ENCODE measurements around the gene KLHDC8A.
"Not testable (repeated sequence)": the region's sequence is repeated elsewhere in the genome, so short reads cannot be mapped to it uniquely, and the experiment has no call there.

KLHDC8A gene

DNA sequence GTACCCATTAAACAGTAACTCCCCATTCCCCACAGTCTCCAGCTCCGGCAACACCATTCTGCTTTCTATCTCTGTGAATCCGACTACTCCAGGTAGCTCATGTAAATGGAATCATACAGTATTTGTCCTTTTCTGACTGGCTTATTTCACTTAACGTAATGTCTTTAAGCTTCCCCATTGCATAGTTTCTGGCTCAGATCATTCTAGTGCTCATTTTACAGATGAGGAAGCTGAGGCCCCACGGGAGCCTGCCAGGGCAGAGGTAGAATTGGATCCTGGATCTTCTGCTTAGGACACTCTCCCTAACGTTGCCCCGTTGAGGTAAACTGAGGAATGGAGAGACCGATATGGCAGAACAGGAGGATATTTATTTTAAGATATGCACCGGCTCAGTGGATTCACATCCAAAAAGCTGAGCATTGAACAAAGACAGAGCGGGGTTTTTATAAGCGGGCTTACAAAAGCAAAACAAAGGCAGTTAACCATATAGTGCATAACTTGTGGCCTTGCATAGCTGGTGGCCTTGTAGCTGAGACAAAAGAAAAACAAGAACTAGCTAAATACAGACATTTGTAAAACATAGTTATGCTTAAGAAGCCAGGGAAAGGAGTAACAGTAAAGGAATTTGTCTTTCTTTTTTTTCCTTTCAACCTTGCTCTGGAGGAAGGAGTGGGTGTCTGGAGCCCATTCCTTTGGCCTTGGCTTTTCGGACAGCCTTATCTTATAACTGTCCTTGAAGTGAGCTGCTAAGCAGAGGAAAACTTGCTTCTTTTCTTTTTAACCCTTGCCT lies 15.3 kb upstream of the KLHDC8A start:
- DNase-seq (ENCODE audit: low read depth in 3 of 3, low spot score in 1 of 3) = no peak

DNA sequence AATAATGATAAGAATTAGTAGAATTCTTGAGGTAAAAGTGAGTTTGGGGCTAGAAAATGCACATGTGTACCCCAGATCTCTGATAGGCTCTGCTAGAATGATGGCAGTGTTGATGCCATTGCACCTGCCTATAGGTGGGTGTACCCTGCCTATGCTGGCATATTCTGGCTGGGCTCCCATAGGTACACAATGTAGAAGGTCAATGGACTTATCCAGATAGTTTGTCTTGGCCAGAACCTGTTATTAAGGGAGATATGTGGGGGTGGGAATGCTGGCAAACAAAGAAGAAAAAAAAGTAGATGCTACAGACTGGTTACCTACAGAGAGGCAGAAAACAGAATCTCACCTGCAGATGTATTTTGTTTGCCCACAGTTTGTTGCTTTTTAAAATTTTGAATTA lies 14.1 kb upstream of the KLHDC8A start:
- no peak for DNase-seq (ENCODE audit: low read depth in 3 of 3, low spot score in 1 of 3)

DNA sequence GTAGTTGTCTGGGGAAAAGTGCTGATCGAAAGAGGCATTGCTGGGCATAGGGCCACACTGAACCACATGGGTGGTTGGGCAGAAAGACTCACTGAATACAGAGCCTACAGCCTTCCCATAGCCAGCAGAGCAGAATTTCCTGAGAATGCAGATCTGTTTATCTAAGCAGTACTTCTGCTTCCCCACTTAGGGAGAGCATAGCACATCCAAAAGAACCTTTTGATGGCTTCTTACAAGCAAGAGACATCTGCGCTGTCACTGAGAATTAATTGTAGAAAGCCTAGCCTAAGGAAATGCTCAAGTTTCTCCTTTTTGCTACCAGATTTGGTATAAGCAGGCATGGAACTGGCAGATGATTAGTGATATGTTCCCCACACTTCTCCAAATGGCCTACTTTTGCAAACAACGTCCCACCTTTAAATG lies 13.0 kb upstream of the KLHDC8A start:
- DNase-seq (ENCODE audit: low read depth in 3 of 3, low spot score in 1 of 3) = no peak

DNA sequence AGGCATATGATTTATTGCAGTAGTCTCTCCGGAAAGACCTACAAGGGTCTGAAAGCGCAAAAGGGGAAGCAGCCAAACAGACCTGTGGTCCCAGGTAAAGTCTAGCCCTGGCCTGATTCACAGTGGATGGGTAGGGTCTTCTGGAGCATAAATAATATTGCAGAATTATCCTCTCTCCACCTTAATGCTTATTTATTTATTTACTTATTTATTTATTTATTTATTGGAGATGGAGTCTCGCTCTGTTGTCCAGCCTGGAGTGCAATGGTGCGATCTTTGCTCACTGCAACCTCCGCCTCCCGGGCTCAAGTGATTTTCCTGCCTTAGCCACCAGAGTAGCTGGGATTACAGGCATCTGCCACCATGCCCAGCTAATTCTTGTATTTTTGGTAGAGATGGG lies 11.8 kb upstream of the KLHDC8A start:
- no peak for DNase-seq (ENCODE audit: low read depth in 3 of 3, low spot score in 1 of 3)

DNA sequence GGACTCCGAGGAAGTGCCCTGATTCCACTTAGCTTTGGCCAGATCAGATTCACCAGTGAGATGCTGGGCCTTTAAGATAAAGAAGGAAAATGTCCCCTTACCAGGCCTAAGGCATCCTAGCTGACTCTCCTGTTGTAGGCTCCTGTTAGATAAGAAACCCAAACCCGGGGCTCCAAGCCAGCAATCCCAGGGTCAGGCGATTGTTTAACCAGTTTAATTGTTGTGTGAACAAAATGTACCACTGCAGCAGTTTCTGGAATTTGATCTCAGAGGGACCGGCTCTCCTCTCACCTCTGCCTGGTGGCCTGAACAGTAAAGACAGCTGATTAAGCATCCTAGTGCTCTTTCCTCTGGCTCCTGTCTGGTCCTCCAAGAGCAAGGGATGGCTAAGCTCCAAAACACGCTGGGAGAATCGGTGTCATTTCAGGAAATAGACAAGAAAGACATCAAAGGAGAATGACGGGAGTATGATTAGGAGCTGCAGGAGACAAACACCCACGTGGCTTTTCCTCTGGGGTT lies 9.3 kb upstream of the KLHDC8A start:
- DNase-seq (ENCODE audit: low read depth in 3 of 3, low spot score in 1 of 3) = no peak

DNA sequence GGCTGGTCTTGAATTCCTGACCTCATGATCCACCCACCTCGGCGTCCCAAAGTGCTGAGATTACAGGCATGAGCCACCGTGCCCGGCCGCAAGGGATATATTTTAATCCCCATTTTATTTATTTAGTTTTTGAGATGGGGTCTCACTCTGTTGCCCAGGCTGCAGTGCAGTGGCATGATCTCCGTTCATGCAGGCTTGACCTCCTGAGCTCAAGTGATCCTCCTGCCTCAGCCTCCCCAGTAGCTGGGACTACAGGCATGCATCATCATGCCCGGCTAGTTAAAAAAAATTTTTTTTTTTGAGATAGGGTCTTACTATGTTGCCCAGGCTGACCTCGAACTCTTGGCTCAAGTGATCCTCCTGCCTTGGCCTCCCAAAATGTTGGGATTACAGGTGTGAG lies 8.4 kb upstream of the KLHDC8A start:
- not testable (repeated sequence) for DNase-seq (ENCODE audit: low read depth in 3 of 3, low spot score in 1 of 3)

DNA sequence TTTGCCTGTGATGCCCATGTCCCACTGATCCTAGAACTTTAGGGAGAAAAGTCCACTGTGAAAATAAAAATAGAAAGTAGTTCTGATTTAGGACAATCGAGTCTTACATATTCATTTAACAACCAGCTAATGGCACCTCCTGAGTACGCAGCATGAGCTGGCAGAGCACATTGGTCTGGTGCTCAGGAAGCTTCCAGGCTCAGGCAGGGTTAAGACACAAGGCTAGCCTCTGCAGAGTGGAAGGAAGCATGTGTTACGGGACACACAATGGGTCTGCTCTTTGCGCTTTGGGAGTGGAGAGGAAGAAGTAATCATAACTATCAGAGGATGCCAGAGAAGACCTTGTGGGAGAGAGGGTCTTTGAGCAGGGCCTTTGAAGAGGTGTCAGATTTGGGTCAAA lies 4.2 kb upstream of the KLHDC8A start:
- DNase-seq (ENCODE audit: low read depth in 3 of 3, low spot score in 1 of 3) = no peak

DNA sequence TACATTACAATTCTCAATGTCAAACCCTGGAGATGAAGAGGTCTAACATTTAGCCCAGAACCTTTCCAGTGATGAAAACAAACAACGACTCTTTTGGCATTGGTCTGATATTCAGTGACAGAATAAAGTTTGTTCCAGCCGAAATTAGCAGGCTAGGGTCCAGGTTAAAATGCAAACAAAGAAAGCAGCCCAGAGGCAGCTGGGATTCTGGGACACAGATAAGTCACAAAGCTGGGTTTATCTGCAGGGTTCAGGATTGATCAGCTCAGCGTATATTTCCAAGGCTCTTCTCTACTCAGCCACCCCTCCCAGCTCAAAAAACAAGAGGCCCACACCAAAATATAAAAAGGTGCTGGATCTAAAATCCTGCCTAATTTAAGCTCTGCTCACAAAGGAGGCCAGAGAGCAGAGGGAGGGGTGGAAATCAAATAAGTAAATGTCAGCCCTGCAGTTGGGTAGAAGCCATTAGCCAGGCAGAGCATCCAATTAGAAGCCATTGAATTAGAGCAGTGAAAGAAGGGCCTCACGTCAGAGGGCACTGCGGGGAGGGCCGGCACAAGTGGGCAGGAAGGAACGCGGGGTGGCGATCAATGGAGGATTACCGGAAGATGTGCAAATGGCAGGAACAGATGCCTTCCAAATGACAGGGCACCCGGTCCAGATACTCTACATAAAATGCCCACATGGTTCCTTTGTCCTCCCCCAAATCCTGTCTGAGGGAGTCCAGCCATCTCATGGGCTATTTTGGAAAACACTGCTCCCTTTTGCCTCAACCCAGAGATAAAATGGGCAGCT lies 3.2 kb upstream of the KLHDC8A start:
- no peak for DNase-seq (ENCODE audit: low read depth in 3 of 3, low spot score in 1 of 3)

DNA sequence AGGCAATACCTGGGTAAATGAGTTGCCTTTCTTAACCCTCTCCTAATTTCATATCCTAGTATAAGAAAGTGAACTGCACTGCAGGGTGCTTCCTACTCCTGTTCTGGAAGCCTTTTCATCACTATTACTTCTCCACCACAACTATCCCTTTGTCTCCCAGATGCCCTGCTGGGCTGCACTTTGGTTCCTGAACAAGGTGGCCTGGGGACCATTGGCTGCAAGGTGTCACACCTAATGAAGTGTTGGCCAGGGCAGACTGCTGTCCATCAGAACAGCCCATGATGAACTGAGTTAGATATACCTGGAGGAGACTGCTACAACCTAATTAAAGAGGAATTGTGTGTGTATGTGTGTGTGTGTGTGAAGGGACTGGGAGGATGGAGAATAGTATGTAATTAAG lies 1.9 kb upstream of the KLHDC8A start:
- no peak for DNase-seq (ENCODE audit: low read depth in 3 of 3, low spot score in 1 of 3)

DNA sequence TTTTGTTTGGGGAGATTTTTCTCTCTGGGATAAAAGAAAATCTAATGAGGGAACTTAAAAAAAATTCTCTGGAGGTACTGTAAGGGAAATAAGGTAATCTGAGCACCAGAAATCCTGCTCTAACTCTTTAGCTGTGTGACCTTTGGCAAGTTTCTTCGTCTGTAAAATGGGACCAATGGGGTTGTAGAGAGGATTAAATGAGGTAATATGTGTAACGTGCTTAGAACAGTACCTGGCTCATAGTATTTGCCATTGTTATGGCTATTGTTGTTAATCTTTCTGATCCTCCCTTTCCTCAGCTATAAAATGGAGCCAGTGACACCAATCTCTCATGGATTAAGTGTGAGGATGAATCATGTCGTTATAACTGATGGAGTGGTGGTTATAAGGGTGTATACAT lies 845 bp upstream of the KLHDC8A start:
- DNase-seq (ENCODE audit: low read depth in 3 of 3, low spot score in 1 of 3) = no peak

DNA sequence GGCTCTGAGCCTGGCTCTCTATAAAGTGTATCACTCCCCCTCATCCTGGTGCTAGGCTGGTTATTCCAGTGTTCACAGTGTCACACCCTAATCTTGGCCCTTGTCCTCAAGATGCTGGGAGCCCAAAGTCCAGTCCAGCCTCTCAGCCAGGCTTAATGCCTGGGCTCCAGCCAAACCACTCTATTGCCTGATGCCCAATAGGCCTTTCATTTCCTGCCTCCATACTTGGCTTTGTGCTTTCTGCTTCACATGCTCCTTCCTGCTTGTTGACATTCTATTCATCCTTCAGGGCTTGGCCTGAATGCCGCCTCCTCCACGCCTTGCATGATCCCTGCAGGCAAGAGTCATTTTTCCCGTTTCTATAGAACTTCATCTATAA lies 1.7 kb downstream of the KLHDC8A start:
- no peak for DNase-seq (ENCODE audit: low read depth in 3 of 3, low spot score in 1 of 3)

DNA sequence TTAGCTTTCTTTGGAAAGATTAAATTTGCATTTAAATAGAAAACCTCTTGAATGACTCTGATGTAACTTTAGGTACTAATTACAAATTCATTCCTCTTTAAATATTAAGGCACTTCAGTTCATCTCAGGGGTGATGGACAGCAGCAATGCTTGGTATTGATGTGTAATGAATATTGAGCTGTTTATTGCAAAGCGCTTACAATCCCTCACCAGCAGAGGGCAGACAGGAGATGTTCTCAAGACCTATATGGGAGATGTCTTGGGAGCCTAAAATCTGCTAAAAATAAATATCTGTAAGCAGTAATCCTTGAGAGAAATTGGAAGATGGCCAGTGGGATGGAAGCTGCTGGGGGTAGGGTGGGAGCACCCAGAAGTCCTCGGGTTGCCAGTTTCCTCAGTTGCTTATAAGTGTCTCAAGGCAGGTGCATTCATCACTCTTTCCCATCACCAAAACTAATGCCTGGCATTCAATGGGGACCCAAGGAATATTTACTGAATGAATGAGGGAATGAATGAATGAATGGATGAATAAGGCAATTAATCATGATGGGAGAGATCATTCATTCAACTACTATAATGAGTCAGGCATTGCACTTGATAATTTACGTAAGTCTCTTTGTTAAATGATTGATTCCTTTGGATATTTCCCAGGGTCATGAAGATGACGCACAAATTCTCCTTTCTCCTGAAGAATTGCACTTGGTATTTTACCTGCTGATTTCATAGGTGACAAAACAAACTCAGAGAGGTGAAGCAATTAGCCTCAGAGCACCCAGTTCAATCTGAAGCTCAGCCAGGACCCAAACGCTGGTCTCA lies 2.3 kb downstream of the KLHDC8A start:
- peak in 2 of 3 donors; percentile 15 to 16 for DNase-seq (ENCODE audit: low read depth in 3 of 3, low spot score in 1 of 3)

DNA sequence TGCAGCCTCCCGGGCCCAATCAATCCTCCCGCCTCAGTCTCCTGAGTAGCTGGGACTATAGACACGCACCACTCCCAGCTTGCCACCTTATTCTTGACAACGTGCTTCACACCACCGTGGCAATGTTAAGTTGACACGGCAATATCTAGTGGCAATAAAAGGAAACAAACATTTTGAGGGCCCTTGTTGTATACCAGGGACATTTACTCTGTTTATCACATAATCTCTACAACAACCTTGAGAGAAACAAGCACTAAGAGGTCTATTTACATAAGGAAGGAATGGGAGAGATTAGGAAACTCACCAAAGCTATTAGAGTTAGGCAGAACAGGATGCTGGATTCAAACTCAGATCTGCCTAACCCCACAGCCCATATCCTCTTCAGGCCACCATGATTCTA lies 3.1 kb downstream of the KLHDC8A start:
- DNase-seq (ENCODE audit: low read depth in 3 of 3, low spot score in 1 of 3) = no peak

DNA sequence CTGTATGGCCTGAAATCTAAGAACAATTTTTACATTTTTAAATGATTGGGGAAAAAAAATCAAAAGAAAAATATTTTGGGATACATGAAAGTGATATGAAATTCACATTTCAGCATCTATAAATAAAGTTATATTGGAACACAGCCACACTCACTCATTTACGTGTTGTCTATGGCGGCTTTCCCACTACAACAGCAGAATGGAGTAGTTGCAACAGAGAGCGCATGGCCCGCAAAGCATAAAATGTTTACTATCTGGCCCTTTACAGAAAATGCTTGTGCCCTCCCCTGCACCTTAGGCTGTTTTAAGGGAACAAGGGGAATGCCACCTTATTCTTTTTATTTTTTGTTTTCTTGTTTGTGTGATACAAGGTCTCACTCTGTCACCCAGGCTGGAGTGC lies 3.5 kb downstream of the KLHDC8A start:
- DNase-seq (ENCODE audit: low read depth in 3 of 3, low spot score in 1 of 3) = no peak

DNA sequence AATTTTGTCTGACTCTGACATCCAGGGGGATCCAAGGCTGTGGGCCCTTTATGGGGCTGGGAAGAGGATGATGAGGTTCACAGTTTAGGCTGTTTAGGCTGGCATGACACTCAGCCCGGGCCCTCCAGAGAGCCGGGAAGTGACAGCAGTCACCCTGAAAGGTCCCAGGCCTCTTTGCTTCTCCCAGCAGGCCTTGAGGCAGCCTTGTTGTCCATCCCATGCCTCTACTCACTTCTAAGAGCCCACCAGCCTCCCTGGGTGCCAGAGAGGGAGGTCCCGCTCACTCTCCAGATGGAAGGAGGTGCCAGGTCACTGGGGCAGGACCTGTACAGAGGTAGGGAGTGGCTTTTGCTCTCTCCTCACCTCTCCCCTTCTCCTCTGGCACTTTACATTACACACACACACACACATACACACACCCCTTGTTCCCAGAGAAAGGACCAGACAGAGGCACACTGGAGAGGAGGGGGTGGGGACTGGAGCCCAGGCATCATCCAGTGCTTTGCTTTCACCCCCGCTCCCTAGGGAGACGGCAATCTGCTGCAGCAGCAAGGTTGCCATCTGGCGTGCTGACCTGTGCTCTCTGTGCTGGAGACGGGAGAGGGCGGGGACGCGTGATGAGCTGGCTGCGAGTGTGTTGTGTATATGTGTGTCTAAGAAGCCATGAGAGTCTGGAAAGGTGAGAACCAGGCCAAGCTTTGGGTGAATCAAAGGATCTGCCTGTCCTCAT lies 4.6 kb downstream of the KLHDC8A start:
- no peak for DNase-seq (ENCODE audit: low read depth in 3 of 3, low spot score in 1 of 3)

DNA sequence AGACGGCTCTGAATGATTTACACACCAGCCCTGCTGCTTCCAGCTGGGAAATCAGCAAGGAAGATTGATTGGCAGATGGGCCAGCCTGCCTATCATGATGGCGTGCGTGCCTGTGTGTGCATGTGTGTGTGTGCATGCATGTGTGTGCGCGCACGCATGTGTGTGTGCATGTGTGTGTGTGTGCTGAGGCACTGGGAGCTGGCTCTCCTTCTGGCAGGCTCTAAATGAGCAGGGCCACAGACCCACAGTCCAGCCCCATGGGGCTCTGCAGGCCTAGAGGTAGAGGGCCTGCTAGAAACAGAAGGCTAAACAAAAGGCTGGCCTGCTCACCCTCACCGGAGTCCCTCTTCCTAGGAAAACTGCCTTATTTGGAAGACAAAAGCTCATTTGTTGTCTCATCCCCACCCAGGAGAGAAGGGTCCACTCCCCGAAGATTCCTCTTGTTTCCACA lies 6.0 kb downstream of the KLHDC8A start:
- DNase-seq (ENCODE audit: low read depth in 3 of 3, low spot score in 1 of 3) = no peak

DNA sequence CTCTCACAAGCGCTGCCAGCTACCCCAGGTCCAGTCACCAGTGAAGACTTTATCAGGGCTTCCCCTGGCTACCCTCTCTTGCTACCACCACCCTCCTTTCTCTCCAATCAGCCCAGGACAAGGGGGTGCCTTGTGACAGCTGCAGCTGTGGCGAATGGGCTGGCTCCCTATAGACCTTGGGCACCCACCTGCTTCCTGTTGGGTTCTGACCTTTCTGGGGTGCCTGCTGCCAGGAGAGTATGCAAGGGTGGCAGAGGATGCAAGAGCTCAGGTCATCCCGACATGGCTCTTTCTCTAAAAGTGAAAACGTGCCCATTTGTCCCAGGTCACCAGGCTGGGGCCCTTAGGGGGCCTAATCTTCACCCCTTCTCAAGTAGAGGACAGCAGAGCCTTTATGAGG lies 6.6 kb downstream of the KLHDC8A start:
- no peak for DNase-seq (ENCODE audit: low read depth in 3 of 3, low spot score in 1 of 3)

DNA sequence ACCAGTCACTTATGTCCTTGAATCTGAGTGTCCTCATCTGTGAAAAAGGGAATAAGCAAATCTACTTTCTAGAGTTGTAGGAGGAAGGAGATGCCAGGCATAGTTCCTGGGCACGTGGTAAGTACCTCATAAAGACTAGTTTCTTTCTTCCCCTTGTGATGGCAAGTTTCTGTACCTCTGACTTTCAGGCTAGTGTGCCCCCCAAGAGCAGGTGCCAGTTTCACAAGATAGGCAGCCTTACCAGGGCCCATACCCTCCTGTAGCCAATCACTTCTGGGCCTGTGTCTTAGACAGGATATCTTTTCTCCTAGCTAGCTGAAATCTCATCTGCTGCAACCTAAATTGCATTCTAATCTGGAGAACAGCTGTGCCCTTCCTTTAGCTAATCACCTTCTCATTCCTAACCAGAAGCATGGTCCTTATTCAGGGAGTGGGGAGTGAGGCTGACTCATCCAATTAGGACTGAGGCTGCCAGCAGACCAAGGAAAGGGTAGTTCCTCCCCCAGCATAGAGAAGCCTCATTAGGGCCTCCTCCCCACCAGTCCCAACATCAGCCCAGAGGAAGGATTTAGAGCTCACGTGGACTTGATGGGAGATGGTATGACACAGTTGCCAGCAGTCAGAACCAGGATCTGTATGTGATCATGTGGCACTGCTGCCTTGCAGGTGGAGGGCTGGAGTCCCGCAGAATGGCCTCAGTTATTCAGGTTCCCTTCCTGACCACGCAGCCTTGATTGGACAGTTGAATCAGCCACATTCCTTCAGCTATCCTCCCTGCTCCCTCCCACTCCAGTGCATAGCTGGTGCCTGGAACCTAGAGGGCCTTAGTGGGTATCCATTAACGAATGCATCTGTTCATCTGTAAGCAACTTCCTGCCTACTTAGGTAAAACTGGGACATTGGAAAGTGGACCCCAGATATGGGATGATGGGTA lies 7.9 kb downstream of the KLHDC8A start:
- no peak for DNase-seq (ENCODE audit: low read depth in 3 of 3, low spot score in 1 of 3)

DNA sequence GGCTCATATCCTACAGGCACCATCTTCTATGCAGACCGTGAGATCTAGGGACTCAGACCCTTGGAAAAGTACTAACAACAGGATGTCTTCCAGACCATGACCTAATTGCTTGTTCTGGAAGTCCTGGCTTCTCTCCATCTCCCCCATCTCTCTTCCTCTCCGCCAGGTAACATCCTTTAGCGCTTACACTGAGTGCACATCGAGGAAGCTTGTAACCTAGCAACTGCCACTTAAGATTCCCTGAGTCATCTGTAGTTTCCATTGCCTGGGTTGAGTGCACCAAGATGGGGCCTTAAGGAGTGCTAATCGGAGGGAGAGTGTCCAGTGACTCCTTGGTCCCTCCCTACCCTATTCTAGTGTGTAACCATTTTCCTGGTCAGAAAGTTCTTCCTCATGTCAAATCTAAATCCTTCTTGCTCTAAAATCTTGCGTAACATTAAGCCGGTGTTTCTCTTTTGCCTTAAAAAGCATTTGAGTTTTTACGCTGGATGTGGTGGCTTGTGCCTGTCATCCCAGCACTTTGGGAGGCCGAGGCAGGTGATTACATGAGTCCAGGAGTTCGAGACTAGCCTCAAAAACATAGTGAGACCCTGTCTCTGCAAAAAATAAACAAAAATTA lies 9.7 kb downstream of the KLHDC8A start:
- no peak for DNase-seq (ENCODE audit: low read depth in 3 of 3, low spot score in 1 of 3)

Measured in stimulated activated CD4-positive, alpha-beta T cell treated with anti-CD3 and anti-CD28 coated beads, TNF-alpha, amount 100 ng/mL, for 1 hour (primary cell).